NCI-H446 treated with DMSO at 0.1 percent for 48 hours (cell line): Measurements from ENCODE around the gene TEX38.
"Not testable (repeated sequence)": the region's sequence is repeated elsewhere in the genome, so short reads cannot be mapped to it uniquely, and the experiment has no call there.

Experiments
- DNase-seq: peaks from one replicate; lab custom pipeline; 2025; lab: John Stamatoyannopoulos, UW

TEX38 gene

DNA sequence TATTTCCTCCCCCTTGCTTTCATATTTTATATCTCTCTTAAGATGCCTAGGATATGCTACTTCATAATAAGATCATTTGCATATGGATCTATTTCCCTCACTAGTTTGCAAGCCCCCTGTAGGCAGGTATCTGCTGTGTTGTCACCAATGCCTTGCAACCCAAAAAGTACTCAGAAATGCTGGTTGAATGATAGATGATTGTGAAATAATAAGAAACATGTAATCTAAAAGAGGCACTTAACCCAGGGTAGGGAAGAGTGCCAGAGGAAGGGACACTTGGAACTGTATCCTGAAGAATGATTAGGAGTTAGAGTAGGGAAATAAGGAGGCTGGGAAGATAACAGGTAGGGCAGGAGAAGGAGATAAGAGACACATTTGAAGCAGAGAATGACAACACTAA, 15.8 kb upstream of the TEX38 start:
- no peak for DNase-seq

DNA sequence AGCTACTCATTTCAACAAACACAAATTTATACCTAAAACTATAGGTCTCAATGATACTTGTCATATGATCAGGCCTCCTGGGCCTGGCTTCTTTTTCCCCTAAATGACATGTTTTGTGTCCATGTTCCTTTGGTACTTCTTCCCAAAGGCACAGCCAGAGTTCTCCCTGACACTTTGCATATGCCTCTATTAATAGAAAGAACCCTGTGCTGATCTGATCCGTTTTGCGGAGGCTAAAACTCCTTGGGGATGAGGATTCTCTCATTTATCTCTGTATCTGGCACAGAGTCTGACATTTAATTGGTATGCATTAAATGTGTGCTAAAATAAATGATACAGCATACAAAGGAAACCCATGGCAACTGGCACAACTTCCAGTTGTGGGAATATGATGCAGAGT, 15.0 kb upstream of the TEX38 start:
- DNase-seq: peak; percentile 72

DNA sequence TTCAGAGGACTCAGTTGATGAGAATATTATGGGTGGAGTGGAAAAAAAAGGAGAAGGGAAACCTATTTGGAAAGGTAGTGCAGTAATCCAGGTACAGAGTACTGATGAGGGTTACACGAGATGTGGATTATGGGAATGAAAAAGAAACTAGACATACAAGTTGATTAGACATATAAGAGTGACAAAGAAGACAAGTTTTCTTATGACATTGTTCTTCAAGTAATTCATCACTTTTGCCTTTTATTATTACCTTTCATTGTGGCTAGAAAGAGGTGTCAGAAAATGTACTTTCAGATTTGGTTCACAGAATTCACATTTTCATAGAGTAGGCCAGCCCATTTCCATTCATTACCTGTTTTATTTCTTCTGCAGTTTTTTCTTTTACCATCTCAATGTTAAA, 13.9 kb upstream of the TEX38 start:
- no peak for DNase-seq

DNA sequence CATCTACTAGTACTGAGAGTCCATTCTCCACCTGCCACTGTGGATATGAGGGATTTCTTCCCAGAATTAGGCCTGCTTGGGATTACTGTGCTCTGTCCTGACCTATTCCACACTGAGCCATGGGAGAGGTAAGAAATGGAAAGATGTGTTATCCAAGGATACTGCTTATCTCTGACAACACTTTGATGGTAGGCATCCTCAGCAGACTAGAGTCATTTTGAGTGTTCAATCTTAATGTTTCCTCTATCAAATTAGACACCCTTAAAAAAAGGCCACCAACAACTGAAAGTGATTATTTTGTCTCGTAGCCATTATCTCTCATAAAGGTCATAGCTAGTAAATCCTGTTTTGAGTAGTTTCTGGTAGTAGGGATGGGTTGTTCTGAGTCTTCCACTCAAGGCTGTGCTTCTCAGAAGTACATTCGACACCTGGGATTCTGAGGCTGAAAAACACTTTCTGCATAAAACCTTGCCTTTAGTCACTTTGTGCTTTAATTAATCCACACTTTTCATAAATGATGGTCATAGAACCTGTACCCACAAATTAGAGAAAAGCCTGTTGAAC, 12.3 kb upstream of the TEX38 start:
- no peak for DNase-seq

GRCh38 chr1:46660116-46660515, 11.5 kb upstream of the TEX38 start:
- DNase-seq: not testable (repeated sequence)

GRCh38 chr1:46662919-46663318, 8.7 kb upstream of the TEX38 start:
- not testable (repeated sequence) for DNase-seq

DNA sequence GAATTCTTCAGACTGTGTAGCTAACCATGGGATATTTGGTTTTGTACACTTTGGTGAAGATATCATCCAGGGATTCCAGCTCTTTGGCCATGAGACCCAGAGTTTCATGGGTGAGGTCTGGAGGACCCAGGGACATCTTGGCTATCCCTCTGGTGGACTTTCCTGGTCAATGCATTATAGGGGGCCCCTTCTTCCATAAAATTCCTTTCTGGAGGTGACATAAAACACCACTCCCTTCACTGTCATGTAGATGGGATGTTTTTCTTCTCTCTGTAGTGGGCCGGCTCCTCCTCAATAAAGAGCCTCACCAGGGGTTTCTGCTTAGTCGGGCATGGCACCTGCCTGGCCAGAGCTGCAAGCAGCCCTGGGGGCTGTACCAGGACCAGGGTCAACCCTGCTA, 5.7 kb upstream of the TEX38 start:
- DNase-seq: no peak

GRCh38 chr1:46667782-46668760, 3.6 kb upstream of the TEX38 start, which contains the start of gene ATPAF1:
Gene ATPAF1, minus strand, starts transcription at chr1:46668364. Its CDS starts 42 bp downstream, at chr1:46668322.
- DNase-seq: peak; percentile 64

GRCh38 chr1:46670134-46670533, 1.5 kb upstream of the TEX38 start:
- no peak for DNase-seq

GRCh38 chr1:46672696-46673095, 1.0 kb downstream of the TEX38 start:
- DNase-seq: no peak

DNA sequence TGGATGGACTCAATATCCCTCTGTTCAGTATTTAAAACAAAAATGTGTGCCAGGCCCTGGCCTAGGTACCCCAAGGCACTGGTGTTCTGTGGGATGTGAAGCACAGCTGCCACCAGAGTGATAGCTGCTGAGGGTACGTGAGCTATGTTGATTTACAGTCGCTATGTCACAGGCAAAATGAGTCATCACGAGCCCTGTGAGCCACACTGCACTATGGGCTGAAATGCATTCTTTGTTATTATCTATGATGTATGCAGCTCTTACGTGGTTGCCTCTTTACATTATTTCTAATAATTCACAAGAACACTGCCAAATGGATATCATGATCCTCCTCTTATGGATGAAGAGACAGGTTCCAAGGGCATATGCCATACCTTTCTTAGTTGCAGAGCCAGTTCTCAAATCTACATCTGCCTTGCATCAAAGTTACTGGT, 2.1 kb downstream of the TEX38 start:
- no peak for DNase-seq

- no peak for DNase-seq
Observed at GRCh38 chr1:46675549-46676314, 4.1 kb downstream of the TEX38 start.

DNA sequence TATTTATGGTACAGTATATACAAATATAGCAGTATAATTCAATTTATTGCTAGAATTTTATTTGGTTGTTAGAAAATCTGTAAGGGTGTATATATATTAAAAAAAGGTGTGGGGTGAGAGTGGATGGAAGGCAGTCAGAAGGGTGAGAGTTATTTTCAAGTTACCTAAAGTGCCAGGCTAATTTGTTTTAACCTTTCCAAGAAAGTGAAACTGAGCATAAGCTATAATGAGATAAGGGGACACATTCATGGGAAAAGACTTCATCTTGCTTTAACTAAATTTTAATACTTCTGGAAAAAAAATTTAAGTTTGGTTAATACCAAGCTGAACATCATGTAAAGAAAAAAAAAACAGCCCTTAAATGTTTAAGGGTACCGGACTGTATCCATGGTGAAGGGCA, 4.9 kb downstream of the TEX38 start:
- no peak for DNase-seq

GRCh38 chr1:46677339-46677738, 5.7 kb downstream of the TEX38 start:
- no peak for DNase-seq

DNA sequence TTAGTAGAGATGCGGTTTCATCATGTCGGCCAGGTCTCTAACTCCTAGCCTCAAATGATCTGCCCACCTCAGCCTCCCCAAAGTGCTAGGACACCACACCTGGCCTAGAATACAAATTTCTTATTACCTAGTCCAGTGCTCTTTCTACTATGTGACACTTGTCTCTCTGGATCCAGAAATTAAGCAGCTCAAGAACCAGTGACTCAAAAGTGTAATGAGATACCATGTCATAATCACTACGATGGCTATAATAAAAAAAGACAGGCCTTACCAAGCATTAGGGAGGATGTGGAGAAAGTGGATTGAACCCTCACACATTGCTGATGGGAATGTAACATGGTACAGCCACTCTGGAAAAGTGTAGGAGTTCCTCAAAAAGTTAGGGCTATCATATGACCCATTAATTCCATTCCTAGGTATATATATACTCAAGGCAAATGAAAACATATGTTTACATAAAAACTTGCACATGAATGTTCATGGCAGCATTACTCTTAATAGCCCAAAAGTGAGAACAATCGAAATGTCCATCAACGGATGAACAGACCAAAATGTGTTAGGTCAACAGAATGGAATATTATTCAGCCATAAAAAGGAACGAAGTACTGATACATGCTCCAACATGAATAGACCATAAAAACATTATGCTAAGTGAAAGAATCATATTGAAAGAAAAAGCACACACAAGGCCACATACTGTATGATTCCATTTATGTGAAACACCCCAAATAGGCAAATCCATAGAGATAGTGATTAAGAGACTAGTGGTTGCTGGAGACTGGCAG, 8.3 kb downstream of the TEX38 start:
- DNase-seq: no peak

GRCh38 chr1:46681333-46682034, 9.8 kb downstream of the TEX38 start:
- no peak for DNase-seq

- no peak for DNase-seq
Observed at GRCh38 chr1:46682064-46682463, 10.4 kb downstream of the TEX38 start.

DNA sequence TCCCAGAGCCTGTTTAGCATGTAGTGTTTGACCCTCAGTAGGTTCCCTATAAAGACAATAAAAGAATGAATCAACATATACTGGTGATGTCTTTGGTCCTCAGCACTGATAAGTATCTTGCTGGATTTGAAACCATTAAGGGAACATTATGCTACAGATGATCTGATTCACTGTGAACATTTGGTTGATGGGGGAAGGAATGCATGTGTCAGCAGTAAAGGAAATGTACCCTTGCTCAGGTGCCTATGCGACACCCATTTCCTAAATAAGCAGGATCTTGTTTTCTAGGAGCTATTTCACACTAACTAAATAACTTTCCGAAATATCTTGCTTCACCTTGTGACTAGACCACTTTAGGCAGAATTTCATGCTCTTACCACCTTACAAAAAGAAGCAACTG, 13.0 kb downstream of the TEX38 start:
- DNase-seq: no peak

DNA sequence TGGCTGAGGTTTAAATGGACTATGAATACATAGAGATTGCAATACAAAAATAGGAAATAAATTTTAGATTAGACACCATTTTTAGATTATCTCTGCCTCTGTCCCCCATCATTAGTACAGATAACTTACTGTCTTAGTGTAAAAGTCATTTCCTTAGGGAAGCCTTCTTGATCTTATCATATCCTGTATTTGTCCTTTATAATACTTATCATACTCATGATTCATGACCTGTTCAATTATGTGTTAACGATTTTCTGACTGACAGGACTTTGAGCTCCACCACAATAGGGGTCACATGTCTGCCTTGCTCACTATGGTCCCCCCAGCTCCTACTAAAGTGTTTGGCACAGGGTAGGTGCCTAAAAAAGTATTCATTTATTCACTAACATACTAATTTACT, 14.6 kb downstream of the TEX38 start:
- DNase-seq: no peak

DNA sequence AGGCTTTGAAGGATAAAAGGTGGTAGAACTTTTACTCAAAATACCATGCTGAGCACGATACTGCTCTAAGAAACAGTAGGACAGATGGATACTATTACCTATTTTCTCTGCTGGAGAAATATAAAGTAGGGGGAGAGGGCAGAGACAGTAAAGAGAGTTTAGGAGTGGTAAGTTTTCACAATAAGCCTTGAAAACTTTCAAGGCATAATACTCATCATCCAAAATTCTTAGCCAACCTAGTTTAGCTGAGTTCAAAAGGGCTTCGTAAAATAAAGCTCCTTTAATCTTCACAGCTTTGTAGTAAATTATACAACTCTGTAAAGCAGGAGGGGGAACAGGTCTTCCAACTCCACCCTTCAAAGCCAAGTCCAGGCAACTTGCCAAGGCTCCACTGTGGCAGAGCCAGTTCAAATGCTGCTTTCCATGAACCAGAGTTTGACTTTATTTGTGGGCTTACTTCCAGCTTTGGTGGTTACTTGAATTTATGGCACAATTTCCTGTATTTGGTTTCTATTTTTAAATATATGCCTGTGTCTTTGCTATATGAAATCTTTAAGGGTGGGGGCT, 15.5 kb downstream of the TEX38 start:
- peak; percentile 87 for DNase-seq
